AG04450 (cell line): ENCODE results near the gene TBP. TPM values are rescaled to one million over a fixed set of nuclear protein-coding genes. Genes with fewer than 3 reads are reported as not detected.
A peak's percentile ranks its signal among the peaks of the same experiment; 100 is the strongest.
"Not testable (repeated sequence)": the region's sequence is repeated elsewhere in the genome, so short reads cannot be mapped to it uniquely, and the experiment has no call there.

Experiments
- CTCF ChIA-PET: fragments of 300-600, 350-600 bp; formaldehyde crosslinking; extraction: SDS; loops from one replicate; lab custom pipeline; 2022; ENCODE audit warnings: antibody characterized with exemption, inconsistent platforms; lab: Charles Lee
- POLR2A ChIA-PET: fragments of 350-600 bp; formaldehyde crosslinking; extraction: SDS; loops from one replicate; lab custom pipeline; 2021; ENCODE audit warnings: antibody characterized with exemption, inconsistent platforms; lab: Yijun Ruan, JAX
- DNase-seq: peaks from one replicate; pipeline ENCODE4 v3.0.0-alpha.2; 2011; ENCODE audit warnings: low read depth, low spot score
- H3K27ac ChIP-seq: one replicate; pipeline ENCODE4 v1.5.1; 2012; ENCODE audit warnings: low read depth, low read length, control low read depth
- H3K27me3 ChIP-seq: one replicate; pipeline ENCODE4 v1.6.0; 2012; ENCODE audit warnings: low read length; ENCODE audit not compliant: control insufficient read depth, insufficient read depth
- H3K4me3 ChIP-seq: 2 replicates; pipeline ENCODE4 v1.5.1; 2011; ENCODE audit warnings: mild to moderate bottlenecking, low read depth, low read length, control low read depth
- H3K9me3 ChIP-seq: 2 replicates; pipeline ENCODE4 v1.5.1; 2012; ENCODE audit warnings: low read length; ENCODE audit not compliant: control insufficient read depth, insufficient read depth
- CTCF ChIP-seq: IDR thresholded peaks from 2 replicates; pipeline ENCODE4 v1.5.1; 2011; ENCODE audit warnings: low read depth, low read length, control low read depth, inconsistent platforms
- polyA plus RNA-seq: library from polyadenylated mRNA; depleted of rRNA; stranded (reverse); fragments of >200 nt; gene quantifications from 2 replicates; pipeline ENCODE4 v1.2.3, GENCODE V29; 2011

TBP gene
- polyA plus RNA-seq, 1 experiment = 14.3 TPM

DNA sequence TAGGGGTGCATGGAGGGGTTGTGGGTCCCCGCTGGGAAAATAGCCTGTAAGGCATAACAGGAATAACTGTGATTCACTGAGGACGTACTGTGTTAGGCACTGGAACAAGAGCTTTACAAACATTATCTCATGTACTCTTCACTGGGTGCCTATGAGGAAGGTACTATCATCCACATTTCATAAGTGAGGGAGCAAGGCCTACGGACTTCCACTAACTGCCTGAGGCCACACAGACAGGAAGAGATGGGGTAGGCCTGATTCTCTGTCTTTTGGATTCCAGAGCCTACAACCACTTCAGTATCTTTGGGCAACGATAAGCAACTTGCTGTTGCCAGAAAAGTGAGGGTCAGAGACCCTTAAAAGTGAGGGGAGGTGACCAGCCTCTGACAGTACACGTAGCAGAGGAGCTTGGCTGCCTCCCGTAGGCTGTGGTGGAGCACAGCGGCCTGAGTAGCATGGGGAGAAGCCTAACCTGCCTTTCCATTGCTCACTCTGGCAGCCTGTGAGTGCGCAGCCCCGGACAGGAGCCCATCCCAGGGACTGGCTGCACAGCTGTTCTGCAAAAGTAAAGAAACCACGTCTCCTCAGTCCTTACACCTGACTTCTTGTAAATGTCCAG is 31.5 kb upstream of the TBP start:
- Histone ChIP-seq H3K27me3 (no peaks in the 10 kb centered on the region), H3K27ac (no peak overlapping the region), H3K4me3 (no peak overlapping the region), H3K9me3 (no peaks in the 10 kb centered on the region)
- ChIA-PET CTCF (interaction anchor here (0.8 to 3.2 kb wide), 3 partner anchors 158 to 732 kb away, joined by 3 to 17 read pairs (median 10); no protein-coding TSS in a partner anchor), POLR2A (no interaction called here)
- no peak for DNase-seq
- TF ChIP-seq CTCF = peak; percentile 30; the same call in 1 of the 2 replicates

DNA sequence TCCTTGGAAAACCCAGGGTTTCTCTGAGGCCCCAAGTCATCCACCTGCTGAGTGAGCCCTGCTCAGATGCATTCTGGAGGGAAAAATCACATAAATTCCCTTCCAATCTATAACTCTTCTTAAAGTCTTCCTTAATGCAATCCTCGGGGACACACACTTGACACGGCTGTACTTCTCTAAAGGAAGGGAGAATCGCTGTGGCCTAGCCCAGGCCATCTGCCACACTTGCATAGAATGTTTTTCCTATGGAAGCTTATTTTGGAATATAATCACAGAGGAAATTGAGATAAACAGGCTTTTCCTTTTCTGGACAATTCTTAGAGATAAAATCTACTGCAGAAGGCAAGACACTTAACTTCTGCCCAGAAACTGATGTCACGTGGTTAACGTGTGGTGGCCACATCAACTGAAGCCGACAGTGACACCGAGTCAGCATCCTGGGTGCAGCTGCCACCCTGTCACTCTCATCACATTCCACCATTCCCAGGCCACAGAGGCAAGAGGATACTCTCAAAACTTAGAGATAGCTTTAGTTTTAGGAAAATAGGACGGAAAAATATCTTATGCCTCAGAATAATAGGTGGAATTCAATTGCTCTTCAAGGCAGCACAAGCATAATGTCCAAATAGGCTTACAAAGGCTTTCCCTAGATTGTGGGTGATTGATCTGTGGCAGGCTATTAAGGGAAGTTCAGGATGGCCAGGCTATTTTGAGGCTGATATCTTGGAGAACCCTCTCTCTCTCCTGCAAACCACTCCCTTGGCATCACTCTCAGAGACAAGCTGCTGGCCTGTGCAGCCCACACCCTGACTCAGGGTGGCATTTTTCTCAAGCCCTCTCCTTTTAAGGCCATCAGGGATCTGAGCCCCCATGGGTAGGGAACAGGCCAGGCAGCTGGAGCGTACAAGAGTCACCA is 30.7 kb upstream of the TBP start:
- POLR2A ChIA-PET = no interaction called here
- Histone ChIP-seq H3K27ac (no peak overlapping the region), H3K4me3 (no peak overlapping the region), H3K9me3 (no peaks in the 10 kb centered on the region), H3K27me3 (no peaks in the 10 kb centered on the region)
- CTCF ChIA-PET = interaction anchor here (2.5 to 3.2 kb wide), 2 partner anchors 692 to 733 kb away, joined by 10 to 17 read pairs; no protein-coding TSS in a partner anchor
- TF ChIP-seq CTCF = no peak
- no peak for DNase-seq

GRCh38 chr6:170524172-170524502 is 30.0 kb upstream of the TBP start:
- Histone ChIP-seq H3K27me3 (no peaks in the 10 kb centered on the region), H3K27ac (no peak overlapping the region), H3K9me3 (no peaks in the 10 kb centered on the region), H3K4me3 (no peak overlapping the region)
- ChIA-PET CTCF (interaction anchor here (2.5 to 3.2 kb wide), 2 partner anchors 692 to 734 kb away, joined by 10 to 17 read pairs; no protein-coding TSS in a partner anchor), POLR2A (no interaction called here)
- DNase-seq = no peak
- no peak for TF ChIP-seq CTCF

DNA sequence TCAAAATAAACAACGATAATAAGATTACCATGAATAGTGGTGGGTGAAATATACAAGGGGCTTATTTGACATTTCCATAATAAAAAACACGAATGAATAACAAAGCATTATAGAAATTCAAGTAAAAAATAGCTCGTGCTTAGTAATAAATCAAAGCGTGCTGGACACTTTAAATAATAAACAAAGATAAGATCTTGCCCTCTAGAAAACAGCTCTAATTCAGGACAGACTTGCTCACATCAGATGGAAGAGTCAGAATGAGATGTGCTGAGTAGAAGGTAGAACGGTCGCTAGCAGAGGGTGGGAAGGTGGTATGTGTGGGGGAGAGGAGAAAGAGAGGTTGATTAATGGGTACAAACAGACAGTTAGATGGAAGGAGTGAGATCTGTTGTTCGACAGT is 28.4 kb upstream of the TBP start:
- POLR2A ChIA-PET = no interaction called here
- Histone ChIP-seq H3K27me3 (no peaks in the 10 kb centered on the region), H3K4me3 (no peak overlapping the region), H3K27ac (no peak overlapping the region), H3K9me3 (no peaks in the 10 kb centered on the region)
- TF ChIP-seq CTCF = no peak
- CTCF ChIA-PET = interaction anchor here (0.9 to 8.6 kb wide), 2 partner anchors 693 to 736 kb away, joined by 5 to 143 read pairs; no protein-coding TSS in a partner anchor
- DNase-seq = no peak

- H3K4me3 ChIP-seq, DNase-seq, H3K27me3 ChIP-seq, H3K9me3 ChIP-seq, H3K27ac ChIP-seq, POLR2A ChIA-PET: not testable (repeated sequence)
- CTCF ChIA-PET = interaction anchor here (3.4 to 8.6 kb wide), 3 partner anchors 10 to 738 kb away, joined by 21 to 143 read pairs (median 59); no protein-coding TSS in a partner anchor
Observed at GRCh38 chr6:170527995-170528394, 26.2 kb upstream of the TBP start.
